ENCODE data around the gene SRPX.

Gene SRPX

DNA sequence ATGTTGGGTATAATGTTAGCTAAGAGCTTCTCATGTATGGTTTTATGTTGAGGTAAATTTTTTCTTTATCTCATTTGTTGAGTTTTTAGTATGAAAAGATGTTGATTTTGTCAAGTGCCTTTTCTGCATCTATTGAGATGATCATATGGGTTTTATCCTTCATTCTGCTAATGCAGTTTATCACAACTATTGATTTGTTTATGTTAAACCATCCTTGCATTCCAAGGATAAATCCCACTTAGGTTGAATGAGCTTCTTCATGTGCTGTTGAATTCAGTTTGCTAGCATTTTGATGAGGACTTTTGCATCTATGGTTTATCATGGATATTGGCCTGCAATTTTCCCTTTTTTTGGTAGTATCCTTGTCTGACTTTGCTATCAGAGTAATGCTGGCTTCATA is 121.0 kb downstream of the SRPX start:
- TF ChIP-seq CTCF (IDR thresholded peaks at IDR 0.05): no peak
- no peak for TF ChIP-seq ZFX (IDR thresholded peaks at IDR 0.05; ENCODE audit: borderline replicate concordance)
- H3K27ac ChIP-seq: no peak overlapping the region
